SU-DHL-6 (cell line): Measurements from ENCODE around the gene HPD.

Experiments used
- EZH2phosphoT487 ChIP-seq: fragments of 200-600 bp; sonication (generic), shearing (Covaris generic); conservative IDR thresholded peaks from 2 replicates; pipeline ENCODE4 v1.6.1; 2018; ENCODE audit warnings: mild to moderate bottlenecking, antibody characterized with exemption, low read length, moderate library complexity, mixed read lengths
- TF ChIP-seq, protein P1 (sequence below): fragments of 200-600 bp; sonication (generic); IDR thresholded peaks from one replicate; pipeline ENCODE4 v1.5.1; 2017; ENCODE audit warnings: antibody characterized with exemption, mild to moderate bottlenecking, low read length, moderate library complexity; ENCODE audit not compliant: insufficient read depth, poor library complexity, severe bottlenecking

DNA sequence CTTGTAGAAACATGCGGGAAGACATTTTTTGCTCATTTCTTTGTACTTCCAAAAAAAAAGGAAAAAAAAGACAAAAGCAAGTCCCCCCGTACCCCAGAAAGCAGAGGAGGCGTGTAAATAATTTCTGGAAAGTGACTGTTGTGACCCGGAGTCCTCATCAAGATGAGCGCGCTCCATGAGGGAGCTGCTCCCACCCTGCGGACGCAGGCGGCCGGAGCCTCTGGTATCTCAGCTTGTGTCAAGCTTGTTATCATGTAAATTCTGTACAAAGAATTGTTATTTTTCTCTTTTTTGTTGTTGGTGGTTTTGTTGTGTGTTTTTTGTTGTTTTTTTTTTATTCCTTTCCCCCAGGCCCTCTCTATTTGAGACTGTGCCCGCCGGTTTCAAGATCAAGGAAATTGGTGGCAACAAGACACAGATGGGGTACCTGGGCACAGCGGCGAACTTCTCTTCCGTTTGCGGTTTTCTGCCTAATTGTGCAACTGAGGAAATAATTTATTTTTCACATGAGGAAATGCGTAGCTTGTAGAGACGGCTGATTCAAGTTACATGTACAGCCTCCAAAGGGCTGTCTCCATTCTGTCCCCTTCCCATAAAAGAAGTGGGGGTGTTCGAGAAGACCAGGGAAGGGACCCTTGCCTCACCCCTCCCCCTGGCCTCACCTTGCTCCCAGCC is 27.0 kb downstream of the HPD start:
- TF ChIP-seq, protein P1, sequence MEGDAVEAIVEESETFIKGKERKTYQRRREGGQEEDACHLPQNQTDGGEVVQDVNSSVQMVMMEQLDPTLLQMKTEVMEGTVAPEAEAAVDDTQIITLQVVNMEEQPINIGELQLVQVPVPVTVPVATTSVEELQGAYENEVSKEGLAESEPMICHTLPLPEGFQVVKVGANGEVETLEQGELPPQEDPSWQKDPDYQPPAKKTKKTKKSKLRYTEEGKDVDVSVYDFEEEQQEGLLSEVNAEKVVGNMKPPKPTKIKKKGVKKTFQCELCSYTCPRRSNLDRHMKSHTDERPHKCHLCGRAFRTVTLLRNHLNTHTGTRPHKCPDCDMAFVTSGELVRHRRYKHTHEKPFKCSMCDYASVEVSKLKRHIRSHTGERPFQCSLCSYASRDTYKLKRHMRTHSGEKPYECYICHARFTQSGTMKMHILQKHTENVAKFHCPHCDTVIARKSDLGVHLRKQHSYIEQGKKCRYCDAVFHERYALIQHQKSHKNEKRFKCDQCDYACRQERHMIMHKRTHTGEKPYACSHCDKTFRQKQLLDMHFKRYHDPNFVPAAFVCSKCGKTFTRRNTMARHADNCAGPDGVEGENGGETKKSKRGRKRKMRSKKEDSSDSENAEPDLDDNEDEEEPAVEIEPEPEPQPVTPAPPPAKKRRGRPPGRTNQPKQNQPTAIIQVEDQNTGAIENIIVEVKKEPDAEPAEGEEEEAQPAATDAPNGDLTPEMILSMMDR, result no peak
- TF ChIP-seq EZH2phosphoT487, result no peak
